ENCODE results near the gene TBX18.

Gene TBX18

DNA sequence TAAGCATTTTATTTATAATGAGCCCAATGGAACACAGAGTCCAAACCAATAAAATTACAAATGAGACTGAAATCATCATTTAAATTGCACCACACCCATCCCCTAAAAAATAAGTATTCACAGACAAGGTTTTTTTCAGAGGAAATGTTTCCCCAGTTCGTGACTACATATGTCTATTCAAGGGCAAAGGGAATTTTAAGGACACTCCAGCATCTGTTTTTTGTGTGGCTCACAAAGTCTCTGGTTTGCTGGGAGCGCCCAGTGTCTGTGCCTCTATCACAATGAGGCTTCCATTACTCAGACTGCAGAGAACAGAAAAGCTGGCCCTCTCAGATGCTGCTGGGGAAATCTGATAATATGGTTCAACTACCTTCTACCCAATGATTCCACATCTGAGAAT, 16.0 kb downstream of the TBX18 start:
- DNase-seq (ENCODE audit: low spot score), result no peak

DNA sequence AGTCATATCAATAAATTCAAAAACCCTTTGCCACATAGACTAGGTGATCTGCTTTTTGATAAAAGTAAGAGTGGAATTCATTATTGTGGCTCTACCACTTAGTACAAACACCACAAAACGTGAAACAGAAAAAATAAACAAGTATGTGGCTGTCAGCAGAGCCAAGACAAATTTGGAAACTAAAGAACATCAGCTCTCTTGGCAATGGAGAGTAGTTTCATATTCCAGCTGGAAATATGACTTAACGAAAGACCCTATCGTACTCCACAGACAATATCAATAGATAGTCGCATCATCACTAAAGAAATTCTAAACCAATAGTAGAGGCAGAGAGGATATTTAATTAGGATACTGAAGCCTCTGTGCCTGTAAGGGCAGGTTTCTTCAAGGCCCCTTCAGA, 20.8 kb downstream of the TBX18 start:
- no peak for DNase-seq (ENCODE audit: low spot score)

- DNase-seq (ENCODE audit: low spot score), result no peak
Measured at GRCh38 chr6:84740385-84740784, 24.0 kb downstream of the TBX18 start.

DNA sequence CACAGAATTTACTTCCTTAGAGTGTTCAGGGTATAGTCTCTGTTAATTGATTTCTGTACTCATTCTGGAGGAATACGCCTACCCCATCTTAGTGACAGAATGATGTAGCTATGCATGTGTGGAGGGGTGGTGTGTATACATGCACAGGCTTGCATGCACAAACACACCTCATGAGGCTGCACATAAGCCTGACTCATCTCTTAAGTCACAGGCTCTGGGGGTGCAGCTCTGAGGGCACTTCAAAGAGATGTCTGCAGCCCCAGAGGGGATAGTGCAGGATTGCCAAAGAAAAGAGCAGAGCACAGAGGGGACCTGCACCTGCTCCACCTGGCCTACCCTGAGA, 24.6 kb downstream of the TBX18 start:
- DNase-seq (ENCODE audit: low spot score), result no peak

GRCh38 chr6:84738996-84739865, 25.2 kb downstream of the TBX18 start:
- DNase-seq (ENCODE audit: low spot score), result no peak

DNA sequence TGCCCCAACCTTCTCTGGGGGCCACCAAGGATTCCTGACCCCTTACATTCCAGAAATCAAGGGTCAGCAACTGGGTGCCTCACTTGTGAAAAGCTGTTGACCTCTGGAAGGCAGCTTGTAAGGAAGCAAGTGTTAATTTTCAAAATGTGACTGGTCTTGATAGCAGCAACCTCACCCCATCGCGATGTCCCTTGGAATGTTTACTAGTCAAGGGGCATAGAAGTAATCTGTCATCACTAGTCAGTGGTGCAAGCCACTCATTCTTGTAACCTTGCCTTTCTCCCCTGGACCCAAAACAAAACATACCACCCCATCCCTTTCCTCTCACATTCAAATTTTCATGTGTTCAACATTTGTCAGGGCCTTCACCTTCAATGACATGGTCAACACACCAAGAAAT, 30.5 kb downstream of the TBX18 start:
- DNase-seq (ENCODE audit: low spot score), result no peak

DNA sequence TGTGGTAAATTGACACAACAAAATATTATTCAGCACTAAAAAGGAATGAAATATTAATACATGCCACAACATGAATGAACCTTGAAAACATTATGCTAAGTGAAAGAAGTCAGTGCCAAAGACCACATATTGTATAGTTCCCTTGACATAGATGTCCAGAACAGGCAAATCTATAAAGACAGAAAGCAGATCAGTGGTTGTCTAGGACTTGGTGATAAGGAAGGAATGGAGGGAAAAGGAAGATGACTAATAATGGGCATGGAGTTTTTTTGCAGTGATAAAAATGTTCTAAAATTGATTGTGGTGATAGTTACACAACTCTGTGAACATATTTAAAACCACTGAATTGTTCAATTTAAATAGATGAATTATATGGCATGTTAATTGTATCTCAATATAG, 32.5 kb downstream of the TBX18 start:
- DNase-seq (ENCODE audit: low spot score), result no peak

- DNase-seq (ENCODE audit: low spot score), result no peak
Measured at GRCh38 chr6:84731401-84731800, 33.0 kb downstream of the TBX18 start.

DNA sequence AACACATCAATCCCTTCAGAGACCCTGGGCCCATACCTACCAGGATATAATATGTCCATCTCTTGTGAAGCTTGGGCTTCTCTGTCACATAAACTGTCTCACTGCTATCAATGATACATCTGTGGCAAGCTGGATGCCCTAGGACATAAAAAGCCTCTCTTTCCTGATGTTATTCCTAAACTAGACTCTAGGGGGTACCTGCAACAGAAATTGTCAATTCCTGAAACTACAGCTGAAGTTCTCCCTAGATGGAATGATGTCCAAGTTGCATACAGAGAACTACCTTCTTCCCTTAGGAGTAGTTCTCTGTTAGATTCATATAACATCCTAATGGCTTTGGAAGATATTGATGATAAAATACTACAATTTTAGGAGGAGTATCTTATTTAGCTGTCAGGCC, 35.8 kb downstream of the TBX18 start:
- no peak for DNase-seq (ENCODE audit: low spot score)

- no peak for DNase-seq (ENCODE audit: low spot score)
Measured at GRCh38 chr6:84719152-84719551, 45.2 kb downstream of the TBX18 start.

GRCh38 chr6:84718038-84718955, 46.1 kb downstream of the TBX18 start:
- no peak for DNase-seq (ENCODE audit: low spot score)

DNA sequence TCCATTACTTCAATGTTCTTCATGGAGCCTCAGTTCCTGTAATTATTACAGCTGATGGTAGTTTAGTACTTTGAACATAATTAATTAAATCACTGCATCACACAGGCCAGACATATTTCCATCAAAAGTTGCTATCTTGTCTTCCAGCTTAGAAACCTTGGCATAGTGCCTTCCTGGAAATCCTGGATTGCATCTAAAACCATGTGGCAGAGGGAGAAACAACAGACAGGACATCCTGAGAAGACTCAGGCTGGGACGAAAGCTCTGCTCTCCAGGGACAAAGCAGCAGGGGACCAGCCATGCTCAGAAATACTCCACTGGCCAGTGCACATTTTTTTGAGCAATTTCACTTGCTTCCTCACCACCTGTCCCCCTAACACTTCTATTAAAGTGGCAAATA, 55.3 kb downstream of the TBX18 start:
- no peak for DNase-seq (ENCODE audit: low spot score)

DNA sequence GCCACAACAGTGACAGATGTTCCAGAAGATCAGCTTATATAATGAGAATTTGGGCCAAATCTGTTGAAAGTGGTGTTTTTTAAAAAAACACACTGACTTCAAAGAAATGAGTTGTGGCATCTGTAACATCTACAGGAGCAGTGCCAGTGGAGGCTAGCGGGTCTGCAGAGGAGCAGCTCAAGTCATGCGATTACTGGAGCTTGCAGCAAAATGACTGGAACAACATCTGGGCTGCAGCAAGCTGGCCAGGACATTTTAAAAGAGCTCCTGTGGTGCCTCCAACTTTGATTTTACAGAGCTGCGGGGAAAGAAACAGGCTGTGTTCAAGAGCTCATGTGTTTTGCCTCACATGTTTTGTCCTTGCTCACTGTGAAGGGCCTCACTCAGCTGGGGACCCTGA, 57.2 kb downstream of the TBX18 start:
- no peak for DNase-seq (ENCODE audit: low spot score)

DNA sequence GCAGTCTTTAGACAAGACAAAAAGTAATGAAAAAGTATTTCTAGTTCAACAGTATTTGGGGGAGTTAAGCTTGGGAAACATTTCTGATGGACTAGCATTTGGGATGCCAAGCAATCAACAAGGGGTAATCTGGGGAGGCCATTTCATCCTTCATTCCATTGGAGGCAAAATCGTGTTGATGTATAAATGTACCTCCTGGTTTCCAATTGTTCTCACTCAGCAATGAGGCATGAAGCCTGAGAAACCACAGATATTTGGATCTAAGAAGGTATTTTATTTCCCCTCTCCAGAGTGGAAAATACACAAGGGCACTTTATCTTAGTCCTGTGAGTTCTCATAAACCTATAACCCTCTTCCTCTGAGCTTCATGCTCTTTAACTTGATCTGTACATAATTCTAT, 68.2 kb downstream of the TBX18 start:
- DNase-seq (ENCODE audit: low spot score), result no peak

- DNase-seq (ENCODE audit: low spot score), result no peak
Measured at GRCh38 chr6:84691978-84692623, 72.3 kb downstream of the TBX18 start.

DNA sequence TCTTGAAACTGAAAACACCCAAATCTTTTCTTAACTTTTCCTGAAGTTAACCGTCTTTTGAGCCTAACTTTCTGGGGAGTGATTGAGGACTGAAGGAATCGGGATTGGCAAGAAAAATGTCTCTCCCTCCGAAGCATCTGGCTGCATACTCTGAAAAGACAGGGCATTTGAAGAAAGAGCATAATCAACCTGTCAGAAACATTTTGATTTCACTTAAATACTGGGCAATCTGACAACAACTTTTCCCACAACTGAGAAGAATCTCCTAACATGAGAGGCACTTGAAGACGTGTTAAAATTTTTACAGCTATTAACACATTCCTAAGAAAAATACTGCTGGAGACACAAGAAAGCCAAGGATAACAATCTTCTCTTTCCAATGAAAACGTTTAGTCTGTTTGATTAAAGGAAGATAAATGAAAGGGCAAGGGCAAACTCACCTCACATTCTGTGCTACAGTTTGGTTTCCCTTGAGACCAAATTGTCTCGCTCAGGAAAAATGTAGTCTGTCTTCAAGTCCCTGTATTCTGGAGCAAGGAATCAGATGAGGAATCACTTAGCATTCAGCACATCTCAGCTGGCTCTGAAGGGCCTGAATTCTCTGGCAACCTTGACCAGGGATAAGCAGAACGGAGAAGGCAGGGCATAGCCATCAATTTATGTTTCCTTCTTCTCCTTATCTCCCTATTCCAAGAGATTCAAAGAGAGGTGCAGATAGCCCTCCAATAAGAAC, 76.1 kb downstream of the TBX18 start:
- no peak for DNase-seq (ENCODE audit: low spot score)

DNA sequence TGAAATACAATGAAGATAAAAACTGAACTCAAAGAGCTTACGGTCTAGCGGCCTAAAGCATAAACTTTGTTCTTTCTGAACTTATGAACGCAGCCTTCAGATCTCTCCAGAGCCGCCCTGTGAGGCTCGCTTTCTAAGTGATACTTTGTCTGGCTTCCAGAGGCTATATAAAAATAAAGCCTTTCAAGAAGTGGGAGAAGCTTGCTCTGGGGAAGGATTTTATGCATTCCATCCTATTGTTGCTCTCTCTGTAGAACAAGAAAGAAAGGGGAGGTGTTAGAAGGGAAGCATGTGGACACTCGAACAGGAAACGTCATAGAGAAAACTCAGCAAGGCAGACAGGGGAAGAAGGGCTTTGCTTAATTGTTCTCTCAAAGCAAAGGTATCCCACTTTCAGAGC, 77.0 kb downstream of the TBX18 start:
- no peak for DNase-seq (ENCODE audit: low spot score)

DNA sequence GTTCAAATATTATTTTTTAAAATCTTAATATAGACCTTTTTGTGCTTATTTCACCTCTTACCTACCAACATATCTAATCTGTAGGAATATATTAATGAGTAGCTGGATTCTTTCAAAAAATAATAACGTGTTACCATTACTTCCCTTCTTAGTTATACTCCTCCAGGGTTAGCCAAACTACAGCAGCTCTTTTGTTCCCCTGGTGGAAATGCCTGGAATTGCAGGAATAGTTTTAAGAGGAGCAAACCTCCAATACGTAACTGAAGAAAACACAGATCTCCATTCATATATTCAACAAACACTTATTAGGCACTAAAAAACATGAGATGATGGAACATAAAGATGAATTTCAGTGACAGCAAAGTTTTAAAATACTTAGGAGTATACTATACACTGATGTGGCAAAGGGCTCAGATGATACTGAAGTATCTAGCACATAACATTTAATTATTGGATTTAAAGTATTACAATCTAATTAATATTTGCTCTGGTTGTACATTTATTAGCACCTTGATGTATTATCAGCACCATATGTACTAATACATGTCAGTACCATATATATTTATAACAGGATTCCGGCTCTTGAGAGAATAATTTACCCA, 78.3 kb downstream of the TBX18 start:
- DNase-seq (ENCODE audit: low spot score), result no peak

DNA sequence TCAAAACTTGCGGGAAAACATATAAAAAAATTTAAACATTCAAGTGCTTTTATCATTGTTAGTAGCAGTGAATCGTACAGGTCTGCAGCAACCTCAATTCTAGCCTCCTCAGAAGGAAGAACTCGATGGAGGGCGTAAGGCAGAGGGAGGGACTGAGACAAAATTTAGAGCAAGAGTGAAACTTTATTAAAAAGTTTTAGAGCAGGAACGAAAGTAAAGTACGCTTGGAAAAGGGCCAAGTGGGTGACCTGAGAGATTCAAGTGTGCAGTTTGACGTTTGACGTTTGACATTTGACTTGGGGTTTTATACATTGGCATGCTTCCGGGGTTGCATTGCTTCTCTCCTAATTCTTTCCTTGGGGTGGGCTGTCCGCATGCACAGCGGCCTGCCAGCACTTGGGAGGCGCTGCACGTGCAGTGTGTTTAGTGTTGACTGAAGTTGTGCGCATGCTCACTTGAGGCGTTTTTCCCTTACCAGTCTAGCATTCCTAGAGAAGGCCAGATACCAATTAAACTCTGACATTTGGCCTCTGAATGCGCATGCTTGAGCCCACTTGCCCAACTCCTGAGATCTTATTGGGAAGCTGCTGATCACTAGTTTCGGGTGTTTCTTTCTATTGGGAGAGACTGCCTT, 82.6 kb downstream of the TBX18 start:
- DNase-seq (ENCODE audit: low spot score), result no peak

DNA sequence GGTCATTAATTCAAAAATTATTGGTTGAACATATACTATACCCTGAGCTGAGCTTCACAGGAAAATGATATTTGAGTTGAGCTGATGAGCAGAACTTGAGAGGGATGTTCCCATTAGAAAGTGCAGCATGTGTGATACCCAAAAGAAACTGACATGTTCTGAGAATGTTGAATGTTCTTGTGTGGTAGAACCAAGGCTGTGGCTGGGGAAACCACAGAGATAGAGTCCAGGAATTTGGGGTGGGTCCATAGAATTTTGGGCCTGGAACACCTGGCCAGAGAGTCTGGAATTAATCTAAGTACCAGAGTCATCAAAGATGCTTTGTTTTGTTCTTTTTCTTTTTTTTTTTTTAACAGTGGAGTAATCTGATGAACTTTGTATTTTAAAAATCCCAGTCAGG, 88.7 kb downstream of the TBX18 start:
- DNase-seq (ENCODE audit: low spot score), result no peak

GRCh38 chr6:84674395-84674794, 90.0 kb downstream of the TBX18 start:
- no peak for DNase-seq (ENCODE audit: low spot score)

Measured in pons (tissue), 1 donor.